Hepatocyte (in vitro differentiated cells): ENCODE data around the gene CAMK1G. TPM values are rescaled to one million over a fixed set of nuclear protein-coding genes. Genes with fewer than 3 reads are reported as not detected.

Source experiments
- DNase-seq: peaks from one replicate; pipeline ENCODE4 v3.0.0-alpha.2; 2016; ENCODE audit warnings: low spot score
- H2AFZ ChIP-seq: fragments of 200-600 bp; sonication (generic); 2 replicates; pipeline ENCODE4 v1.6.0; 2016; ENCODE audit warnings: antibody characterized with exemption, mild to moderate bottlenecking
- H3K27ac ChIP-seq: fragments of 200-600 bp; sonication (generic); 2 replicates; pipeline ENCODE4 v1.5.1; 2016; ENCODE audit warnings: mild to moderate bottlenecking
- H3K27me3 ChIP-seq: fragments of 200-600 bp; sonication (generic); 2 replicates; pipeline ENCODE4 v1.6.1; 2016
- H3K36me3 ChIP-seq: fragments of 200-600 bp; sonication (generic); replicated peaks from 2 replicates; pipeline ENCODE4 v1.5.1; 2016; ENCODE audit warnings: low read depth; ENCODE audit not compliant: insufficient read depth
- H3K4me1 ChIP-seq: fragments of 200-600 bp; sonication (generic); 2 replicates; pipeline ENCODE4 v1.5.1; 2016; ENCODE audit warnings: mild to moderate bottlenecking, moderate library complexity; ENCODE audit not compliant: insufficient read depth
- H3K4me2 ChIP-seq: fragments of 200-600 bp; sonication (generic); 2 replicates; pipeline ENCODE4 v1.6.0; 2016
- H3K4me3 ChIP-seq: fragments of 200-600 bp; sonication (generic); 2 replicates; pipeline ENCODE4 v1.5.1; 2016; ENCODE audit warnings: mild to moderate bottlenecking
- H3K79me2 ChIP-seq: fragments of 200-600 bp; sonication (generic); 2 replicates; pipeline ENCODE4 v1.6.0; 2017; ENCODE audit warnings: mild to moderate bottlenecking
- H3K9me2 ChIP-seq: fragments of 200-600 bp; sonication (generic); replicated peaks from 2 replicates; pipeline ENCODE4 v1.6.0; 2017; ENCODE audit warnings: mild to moderate bottlenecking; ENCODE audit not compliant: insufficient read depth
- H3K9me3 ChIP-seq: fragments of 200-600 bp; sonication (generic); 2 replicates; pipeline ENCODE4 v1.5.1; 2016; ENCODE audit warnings: low read depth, mild to moderate bottlenecking
- H4K20me1 ChIP-seq: fragments of 200-600 bp; sonication (generic); 2 replicates; pipeline ENCODE4 v1.6.0; 2016; ENCODE audit warnings: mild to moderate bottlenecking; ENCODE audit not compliant: insufficient read depth, poor library complexity, severe bottlenecking
- CTCF ChIP-seq: fragments of 200-600 bp; sonication (generic); IDR thresholded peaks from 2 replicates; pipeline ENCODE4 v1.5.1; 2016; ENCODE audit warnings: antibody characterized with exemption, mild to moderate bottlenecking; ENCODE audit not compliant: poor library complexity
- EZH2 ChIP-seq: fragments of 200-600 bp; sonication (generic); IDR thresholded peaks from 2 replicates; pipeline ENCODE4 v1.6.1; 2016; ENCODE audit warnings: antibody characterized with exemption, mild to moderate bottlenecking, borderline replicate concordance
- EZH2phosphoT487 ChIP-seq: fragments of 200-600 bp; sonication (generic); IDR thresholded peaks from one replicate; pipeline ENCODE4 v1.6.1; 2018; ENCODE audit warnings: antibody characterized with exemption, mild to moderate bottlenecking, low read depth, moderate library complexity; ENCODE audit not compliant: unreplicated experiment, severe bottlenecking
- WGBS: methylation state at CpG from one replicate; pipeline ENCODE4 v1.1.6; 2016; ENCODE audit warnings: low lambda C conversion rate; ENCODE audit errors: missing lambda C conversion rate; 5-methylcytosine and 5-hydroxymethylcytosine counted together
- polyA plus RNA-seq: library from polyadenylated mRNA; unstranded; fragments of >200 nt; fragmentation: Nextera tagmentation; extraction: Ambion mirVana; gene quantifications from 2 replicates; pipeline ENCODE4 v1.2.1, GENCODE V29; 2016
- total RNA-seq: library from RNA; depleted of rRNA; stranded (reverse); fragments of >200 nt; gene quantifications from 2 replicates; pipeline ENCODE4 v1.2.3, GENCODE V29; 2014

CAMK1G gene
- total and polyA plus RNA-seq, 2 experiments from 2014 or later = 1.1 to 1.2 TPM

- Histone ChIP-seq H3K4me1 (peaks cover 44% of the 10 kb centered on the region), H3K36me3 (no peaks in the 10 kb centered on the region), H3K4me2 (no peak overlapping the region), H3K9me2 (no peaks in the 10 kb centered on the region), H3K9me3 (no peaks in the 10 kb centered on the region), H4K20me1 (no peaks in the 10 kb centered on the region), H3K79me2 (peaks cover 14% of the 10 kb centered on the region), H3K27me3 (no peaks in the 10 kb centered on the region), H3K27ac (peak overlapping the region; percentile 39), H2AFZ (no peak overlapping the region), H3K4me3 (no peak overlapping the region)
- TF ChIP-seq EZH2phosphoT487 (no peak), CTCF (no peak), EZH2 (no peak)
- 23% methylated on average over 3 of the region's 3 CpGs for WGBS
- DNase-seq = no peak
Observed at GRCh38 chr1:209642816-209643215, 59.3 kb downstream of the CAMK1G start.

GRCh38 chr1:209643285-209644020, 59.9 kb downstream of the CAMK1G start:
- H3K79me2 ChIP-seq = peaks cover 19% of the 10 kb centered on the region
- H3K27me3 ChIP-seq = no peaks in the 10 kb centered on the region
- no peaks in the 10 kb centered on the region for H4K20me1 ChIP-seq
- H3K4me1 ChIP-seq = peaks cover 50% of the 10 kb centered on the region
- no peak overlapping the region for H2AFZ ChIP-seq
- no peaks in the 10 kb centered on the region for H3K9me3 ChIP-seq
- no peak overlapping the region for H3K4me2 ChIP-seq
- DNase-seq = no peak
- H3K36me3 ChIP-seq = no peaks in the 10 kb centered on the region
- TF ChIP-seq EZH2phosphoT487 (no peak), EZH2 (no peak), CTCF (no peak)
- 72% methylated on average over 2 of the region's 2 CpGs for WGBS
- H3K27ac ChIP-seq = peak overlapping the region; percentile 43
- no peak overlapping the region for H3K4me3 ChIP-seq
- no peaks in the 10 kb centered on the region for H3K9me2 ChIP-seq

- peaks cover 30% of the 10 kb centered on the region for H3K79me2 ChIP-seq
- TF ChIP-seq EZH2 (no peak), EZH2phosphoT487 (no peak), CTCF (no peak)
- H3K36me3 ChIP-seq = no peaks in the 10 kb centered on the region
- no peak for DNase-seq
- H3K9me3 ChIP-seq = no peaks in the 10 kb centered on the region
- H3K27me3 ChIP-seq = no peaks in the 10 kb centered on the region
- no peak overlapping the region for H3K4me3 ChIP-seq
- no peak overlapping the region for H2AFZ ChIP-seq
- peaks cover 57% of the 10 kb centered on the region for H3K4me1 ChIP-seq
- H3K4me2 ChIP-seq = peak overlapping the region; percentile 24
- 80% methylated on average over 16 of the region's 16 CpGs for WGBS
- peak overlapping the region; percentile 24 for H3K27ac ChIP-seq
- H4K20me1 ChIP-seq = no peaks in the 10 kb centered on the region
- H3K9me2 ChIP-seq = no peaks in the 10 kb centered on the region
Observed at GRCh38 chr1:209645574-209646452, 62.3 kb downstream of the CAMK1G start.
